ENCODE measurements around the gene ZFR2.
A peak's percentile ranks its signal among the peaks of the same experiment; 100 is the strongest.

Gene ZFR2

DNA sequence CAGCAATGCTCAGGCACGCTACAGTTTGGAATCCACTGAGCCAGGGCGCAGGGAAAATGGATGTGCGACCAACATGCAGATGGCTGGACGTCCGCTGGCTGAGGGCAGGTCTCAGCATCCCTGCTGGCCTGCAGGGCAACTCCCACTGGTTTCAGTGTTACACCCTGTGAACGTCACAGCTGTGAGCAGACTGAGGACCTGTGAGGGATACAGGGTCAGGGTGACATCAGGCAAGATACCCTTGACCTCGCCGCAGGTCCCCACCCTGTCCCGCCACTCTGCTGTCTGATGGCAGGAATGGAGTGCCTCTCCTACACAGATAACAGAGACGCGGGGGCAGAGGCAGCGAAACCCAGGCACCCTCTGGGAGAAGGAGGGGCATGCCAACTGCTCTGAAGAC lies 19.1 kb downstream of the ZFR2 start:
- no peak for TF ChIP-seq CTCF (conservative IDR thresholded peaks at IDR 0.05; ENCODE audit: low read depth, low read length)
- no peak overlapping the region for H3K4me3 ChIP-seq (ENCODE audit: low read length)
- no peak for DNase-seq (ENCODE audit: low read depth)

GRCh38 chr19:3849092-3849491 lies 19.7 kb downstream of the ZFR2 start:
- no peak overlapping the region for H3K4me3 ChIP-seq (ENCODE audit: low read length)
- no peak for DNase-seq (ENCODE audit: low read depth)
- TF ChIP-seq CTCF (conservative IDR thresholded peaks at IDR 0.05; ENCODE audit: low read depth, low read length): peak; percentile 67

- no peak for TF ChIP-seq CTCF (conservative IDR thresholded peaks at IDR 0.05; ENCODE audit: low read depth, low read length)
- DNase-seq (ENCODE audit: low read depth): peak; percentile 9
- no peak overlapping the region for H3K4me3 ChIP-seq (ENCODE audit: low read length)
Measured at GRCh38 chr19:3844596-3844995, 24.2 kb downstream of the ZFR2 start.

GRCh38 chr19:3842948-3843347 lies 25.9 kb downstream of the ZFR2 start:
- TF ChIP-seq CTCF (conservative IDR thresholded peaks at IDR 0.05; ENCODE audit: low read depth, low read length): no peak

DNA sequence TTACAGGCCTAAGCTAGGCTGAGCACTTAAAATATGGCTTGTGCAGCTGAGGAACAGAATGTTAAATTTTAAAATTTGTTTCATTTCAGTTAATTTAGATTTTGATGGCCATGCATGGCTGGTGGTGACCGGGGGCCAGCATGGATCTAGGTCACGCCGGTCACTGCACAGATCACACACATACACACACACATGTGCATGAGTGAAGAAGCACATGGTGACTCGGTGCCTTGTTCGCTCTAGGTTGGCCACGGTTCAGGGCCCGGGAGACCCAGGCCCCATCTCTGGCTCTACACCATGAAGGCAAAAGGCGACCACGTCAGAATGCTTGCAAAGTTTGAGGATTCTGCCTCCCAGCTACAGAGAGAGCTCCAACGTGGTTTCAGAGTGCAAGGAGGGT lies 28.0 kb downstream of the ZFR2 start:
- no peak for DNase-seq (ENCODE audit: low read depth)

More at GRCh38 chr19:3842948-3843347, 25.9 kb downstream of the ZFR2 start:
- H3K4me3 ChIP-seq (ENCODE audit: low read length): no peak overlapping the region
- DNase-seq (ENCODE audit: low read depth): no peak

GRCh38 chr19:3839941-3840340 lies 28.9 kb downstream of the ZFR2 start:
- H3K4me3 ChIP-seq (ENCODE audit: low read length): no peak overlapping the region
- no peak for TF ChIP-seq CTCF (conservative IDR thresholded peaks at IDR 0.05; ENCODE audit: low read depth, low read length)
- no peak for DNase-seq (ENCODE audit: low read depth)

More for the DNA sequence above, 28.0 kb downstream of the ZFR2 start:
- no peak for TF ChIP-seq CTCF (conservative IDR thresholded peaks at IDR 0.05; ENCODE audit: low read depth, low read length)
- no peak overlapping the region for H3K4me3 ChIP-seq (ENCODE audit: low read length)

DNA sequence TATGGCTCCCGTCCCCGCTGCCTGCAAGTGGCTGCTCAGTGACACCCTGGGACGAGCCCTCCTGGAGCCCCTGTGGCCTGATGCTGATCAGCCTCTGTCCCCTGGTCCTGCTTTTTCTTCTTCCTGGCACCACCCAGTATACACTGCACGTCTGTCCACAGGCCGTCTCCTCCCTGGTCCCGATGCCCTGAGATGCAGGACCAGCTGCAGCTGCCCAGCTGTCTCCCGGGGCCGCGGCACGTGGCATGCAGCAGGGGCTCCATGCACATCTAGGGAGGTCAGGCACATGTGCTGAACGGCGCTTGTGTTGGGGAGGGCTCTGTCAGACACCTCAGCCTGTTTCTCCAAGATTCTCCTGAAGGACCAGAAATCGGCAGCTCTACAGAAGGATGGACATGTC lies 30.2 kb downstream of the ZFR2 start:
- no peak for TF ChIP-seq CTCF (conservative IDR thresholded peaks at IDR 0.05; ENCODE audit: low read depth, low read length)
- no peak overlapping the region for H3K4me3 ChIP-seq (ENCODE audit: low read length)
- no peak for DNase-seq (ENCODE audit: low read depth)
